Activated CD4-positive, alpha-beta T cell treated with anti-CD3 and anti-CD28 coated beads, Interleukin-2, Interleukin-4, amounts not matched to agents 100 ng/mL and 50 ng/mL, durations not matched to agents 16 hours and 8 hours (primary cell): ENCODE data around the gene TTC6.
"Not testable (repeated sequence)": the region's sequence is repeated elsewhere in the genome, so short reads cannot be mapped to it uniquely, and the experiment has no call there.

ENCODE experiments used
- DNase-seq: peaks from one replicate; pipeline ENCODE4 v3.0.0-alpha.2; 2020; ENCODE audit warnings: low spot score

TTC6 gene

GRCh38 chr14:37594971-37595808, at the start of gene TTC6, which contains the start of gene FOXA1:
Gene TTC6, plus strand, starts transcription at chr14:37595629. Its CDS starts 26,436 bp downstream, at chr14:37622065.
Gene FOXA1, minus strand, starts transcription at chr14:37595249. Its CDS starts 277 bp downstream, at chr14:37594972.
- DNase-seq = no peak

GRCh38 chr14:37546621-37547447, 48.6 kb upstream of the TTC6 start:
- no peak for DNase-seq

GRCh38 chr14:37550511-37550910, 44.9 kb upstream of the TTC6 start:
- DNase-seq = no peak

- no peak for DNase-seq
These were observed 44.3 kb upstream of the TTC6 start for GRCh38 chr14:37551119-37551518.

GRCh38 chr14:37553935-37554550, 41.4 kb upstream of the TTC6 start:
- no peak for DNase-seq

GRCh38 chr14:37555596-37555995, 39.8 kb upstream of the TTC6 start:
- not testable (repeated sequence) for DNase-seq

GRCh38 chr14:37558740-37559139, 36.7 kb upstream of the TTC6 start:
- no peak for DNase-seq

GRCh38 chr14:37559386-37559785, 36.0 kb upstream of the TTC6 start:
- no peak for DNase-seq

- no peak for DNase-seq
These were observed 32.2 kb upstream of the TTC6 start for GRCh38 chr14:37563189-37563588.

GRCh38 chr14:37565550-37565949, 29.9 kb upstream of the TTC6 start:
- DNase-seq = no peak

- DNase-seq = no peak
These were observed 28.5 kb upstream of the TTC6 start for GRCh38 chr14:37566811-37567371.

- no peak for DNase-seq
These were observed 25.7 kb upstream of the TTC6 start for GRCh38 chr14:37569729-37570128.

- DNase-seq = no peak
These were observed 24.0 kb upstream of the TTC6 start for GRCh38 chr14:37571391-37571790.

- DNase-seq = no peak
These were observed 22.1 kb upstream of the TTC6 start for GRCh38 chr14:37573356-37573755.

- DNase-seq = no peak
These were observed 16.2 kb upstream of the TTC6 start for GRCh38 chr14:37579274-37579673.

- DNase-seq = no peak
These were observed 15.3 kb upstream of the TTC6 start for GRCh38 chr14:37580146-37580545.

GRCh38 chr14:37583358-37584210, 11.8 kb upstream of the TTC6 start:
- no peak for DNase-seq

- DNase-seq = no peak
These were observed 11.0 kb upstream of the TTC6 start for GRCh38 chr14:37584211-37585100.

GRCh38 chr14:37585101-37585511, 10.3 kb upstream of the TTC6 start:
- no peak for DNase-seq
